Measurements from ENCODE around the gene BPTF. TPM values are rescaled to one million over a fixed set of nuclear protein-coding genes. Genes with fewer than 3 reads are reported as not detected.
"Not testable (repeated sequence)": the region's sequence is repeated elsewhere in the genome, so short reads cannot be mapped to it uniquely, and the experiment has no call there.

The BPTF gene
- total RNA-seq, 1 donor from 2014 or later = 129 TPM

DNA sequence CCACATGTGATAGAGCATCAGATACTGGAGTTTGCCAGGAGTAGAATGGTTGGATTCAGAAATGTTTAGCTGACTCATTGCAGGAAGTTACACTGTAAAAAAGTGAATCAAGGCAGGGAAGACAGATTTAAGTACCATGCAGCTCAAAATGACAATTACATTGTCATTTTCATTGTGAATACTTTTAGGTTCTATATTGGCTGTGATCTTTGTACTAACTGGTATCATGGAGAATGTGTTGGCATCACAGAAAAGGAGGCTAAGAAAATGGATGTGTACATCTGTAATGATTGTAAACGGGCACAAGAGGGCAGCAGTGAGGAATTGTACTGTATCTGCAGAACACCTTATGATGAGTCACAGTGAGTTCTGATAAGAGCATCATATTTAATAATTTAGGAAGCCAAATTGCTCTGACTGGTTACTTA is 137.9 kb downstream of the BPTF start:
- H3K27ac Mint-ChIP-seq = not testable (repeated sequence)

GRCh38 chr17:67970783-67971182 is 145.5 kb downstream of the BPTF start:
- Mint-ChIP-seq H3K9me3 (no peaks in the 10 kb centered on the region), H3K4me1 (peaks cover 8% of the 10 kb centered on the region), H3K36me3 (peaks cover 27% of the 10 kb centered on the region), H3K27ac (no peak overlapping the region), H3K27me3 (ENCODE audit: insufficient read depth, low read depth) (no peaks in the 10 kb centered on the region), H3K4me3 (no peak overlapping the region)
- peaks cover 3% of the 10 kb centered on the region for H3F3A ChIP-seq (ENCODE audit: low read depth)
- no peak overlapping the region for H2AFZ ChIP-seq (replicated peaks)
- H3K4me3 ChIP-seq = no peak overlapping the region
- no peaks in the 10 kb centered on the region for H3K27me3 ChIP-seq
- no peak overlapping the region for H3K27ac ChIP-seq
- H3K9me3 ChIP-seq (ENCODE audit: low read depth) = no peaks in the 10 kb centered on the region
- H3K4me2 ChIP-seq = no peak overlapping the region
- peaks cover 12% of the 10 kb centered on the region for H3K36me3 ChIP-seq
- H3K4me1 ChIP-seq = peaks cover 16% of the 10 kb centered on the region
- H4K20me1 ChIP-seq (ENCODE audit: low read depth) = peaks cover 2% of the 10 kb centered on the region
- no peaks in the 10 kb centered on the region for H3K79me2 ChIP-seq (ENCODE audit: low read depth)
- DNase-seq (ENCODE audit: low spot score) = no peak
- TF ChIP-seq EZH2 (IDR thresholded peaks at IDR 0.05) (no peak), EZH2phosphoT487 (IDR thresholded peaks at IDR 0.05) (no peak)
- TF ChIP-seq, protein P1, sequence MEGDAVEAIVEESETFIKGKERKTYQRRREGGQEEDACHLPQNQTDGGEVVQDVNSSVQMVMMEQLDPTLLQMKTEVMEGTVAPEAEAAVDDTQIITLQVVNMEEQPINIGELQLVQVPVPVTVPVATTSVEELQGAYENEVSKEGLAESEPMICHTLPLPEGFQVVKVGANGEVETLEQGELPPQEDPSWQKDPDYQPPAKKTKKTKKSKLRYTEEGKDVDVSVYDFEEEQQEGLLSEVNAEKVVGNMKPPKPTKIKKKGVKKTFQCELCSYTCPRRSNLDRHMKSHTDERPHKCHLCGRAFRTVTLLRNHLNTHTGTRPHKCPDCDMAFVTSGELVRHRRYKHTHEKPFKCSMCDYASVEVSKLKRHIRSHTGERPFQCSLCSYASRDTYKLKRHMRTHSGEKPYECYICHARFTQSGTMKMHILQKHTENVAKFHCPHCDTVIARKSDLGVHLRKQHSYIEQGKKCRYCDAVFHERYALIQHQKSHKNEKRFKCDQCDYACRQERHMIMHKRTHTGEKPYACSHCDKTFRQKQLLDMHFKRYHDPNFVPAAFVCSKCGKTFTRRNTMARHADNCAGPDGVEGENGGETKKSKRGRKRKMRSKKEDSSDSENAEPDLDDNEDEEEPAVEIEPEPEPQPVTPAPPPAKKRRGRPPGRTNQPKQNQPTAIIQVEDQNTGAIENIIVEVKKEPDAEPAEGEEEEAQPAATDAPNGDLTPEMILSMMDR (IDR thresholded peaks at IDR 0.05) = no peak
- H3K9ac ChIP-seq = no peak overlapping the region

More for the DNA sequence above, 137.9 kb downstream of the BPTF start:
- H3K79me2 ChIP-seq (ENCODE audit: low read depth); H4K20me1 ChIP-seq (ENCODE audit: low read depth); H3K4me2 ChIP-seq; H3K4me3 ChIP-seq; H3K9ac ChIP-seq; H3K27ac ChIP-seq; H3K27me3 ChIP-seq; H3K4me3 Mint-ChIP-seq; H3K4me1 ChIP-seq; H3K27me3 Mint-ChIP-seq (ENCODE audit: insufficient read depth, low read depth); H3K4me1 Mint-ChIP-seq; H3K9me3 Mint-ChIP-seq; H2AFZ ChIP-seq (replicated peaks); H3K9me3 ChIP-seq (ENCODE audit: low read depth): not testable (repeated sequence)
- Histone ChIP-seq H3F3A (ENCODE audit: low read depth) (peaks cover 33% of the 10 kb centered on the region), H3K36me3 (peaks cover 40% of the 10 kb centered on the region)
- TF ChIP-seq, protein P1 (IDR thresholded peaks at IDR 0.05) = peak; percentile 74
- H3K36me3 Mint-ChIP-seq = peaks cover 31% of the 10 kb centered on the region
- peak; percentile 73 for DNase-seq (ENCODE audit: low spot score)

GRCh38 chr17:67974185-67974584 is 148.9 kb downstream of the BPTF start:
- no peaks in the 10 kb centered on the region for H3K79me2 ChIP-seq (ENCODE audit: low read depth)
- peak overlapping the region; percentile 19 for H3K4me3 ChIP-seq
- no peak overlapping the region for H3K4me3 Mint-ChIP-seq
- H3K4me2 ChIP-seq = peak overlapping the region; percentile 69
- H2AFZ ChIP-seq (replicated peaks) = no peak overlapping the region
- H3K4me1 ChIP-seq = peaks cover 16% of the 10 kb centered on the region
- peaks cover 2% of the 10 kb centered on the region for H4K20me1 ChIP-seq (ENCODE audit: low read depth)
- H3K27me3 ChIP-seq = no peaks in the 10 kb centered on the region
- H3F3A ChIP-seq (ENCODE audit: low read depth) = peaks cover 3% of the 10 kb centered on the region
- DNase-seq (ENCODE audit: low spot score) = no peak
- TF ChIP-seq EZH2 (IDR thresholded peaks at IDR 0.05) (no peak), EZH2phosphoT487 (IDR thresholded peaks at IDR 0.05) (no peak)
- TF ChIP-seq, protein P1 (IDR thresholded peaks at IDR 0.05) = no peak
- no peak overlapping the region for H3K27ac Mint-ChIP-seq
- no peaks in the 10 kb centered on the region for H3K9me3 Mint-ChIP-seq
- no peak overlapping the region for H3K9ac ChIP-seq
- no peaks in the 10 kb centered on the region for H3K36me3 ChIP-seq
- peak overlapping the region; percentile 59 for H3K27ac ChIP-seq
- H3K36me3 Mint-ChIP-seq = peaks cover 22% of the 10 kb centered on the region
- peaks cover 8% of the 10 kb centered on the region for H3K4me1 Mint-ChIP-seq
- no peaks in the 10 kb centered on the region for H3K27me3 Mint-ChIP-seq (ENCODE audit: insufficient read depth, low read depth)
- H3K9me3 ChIP-seq (ENCODE audit: low read depth) = no peaks in the 10 kb centered on the region
